ENCODE results near the gene MSH5.

Gene MSH5

GRCh38 chr6:31713991-31714684, 25.7 kb upstream of the MSH5 start:
- no peak for DNase-seq

- no peak for DNase-seq
Observed at GRCh38 chr6:31715022-31715958, 24.5 kb upstream of the MSH5 start, which contains the start of gene LY6G6D. TSS of gene LY6G6D (plus strand) at chr6:31715348. CDS start at chr6:31715356, 8 bp downstream.

- no peak for DNase-seq
Observed at GRCh38 chr6:31717499-31718222, 22.1 kb upstream of the MSH5 start.

GRCh38 chr6:31718265-31718664, 21.5 kb upstream of the MSH5 start:
- no peak for DNase-seq

GRCh38 chr6:31719001-31719400, 20.8 kb upstream of the MSH5 start:
- DNase-seq, result no peak

- DNase-seq, result no peak
Observed at GRCh38 chr6:31720196-31720770, 19.5 kb upstream of the MSH5 start.

- DNase-seq, result no peak
Observed at GRCh38 chr6:31721351-31722020, 18.3 kb upstream of the MSH5 start, which contains the start of gene LY6G6C. TSS of gene LY6G6C (minus strand) at chr6:31721746. CDS start at chr6:31721679, 67 bp downstream.

- DNase-seq, result no peak
Observed at GRCh38 chr6:31722173-31722572, 17.6 kb upstream of the MSH5 start.

- no peak for DNase-seq
Observed at GRCh38 chr6:31723245-31723979, 16.4 kb upstream of the MSH5 start, which contains the start of gene MPIG6B. TSS of gene MPIG6B (plus strand) at chr6:31723373. CDS start at chr6:31723384, 11 bp downstream.

GRCh38 chr6:31723980-31724691, 15.7 kb upstream of the MSH5 start:
- DNase-seq, result no peak

GRCh38 chr6:31725502-31726350, 14.1 kb upstream of the MSH5 start:
- DNase-seq, result peak; percentile 55

GRCh38 chr6:31727034-31727716, 12.6 kb upstream of the MSH5 start:
- peak; percentile 50 for DNase-seq

- DNase-seq, result no peak
Observed at GRCh38 chr6:31727717-31728671, 11.8 kb upstream of the MSH5 start.

- DNase-seq, result no peak
Observed at GRCh38 chr6:31728767-31729514, 10.9 kb upstream of the MSH5 start, which contains the start of gene DDAH2. TSS of gene DDAH2 (minus strand) at chr6:31729299. CDS start at chr6:31729161, 138 bp downstream.

- peak; percentile 83 for DNase-seq
Observed at GRCh38 chr6:31729515-31729978, 10.3 kb upstream of the MSH5 start.

GRCh38 chr6:31729979-31730630, 9.7 kb upstream of the MSH5 start:
- peak; percentile 83 for DNase-seq
